GM21825 (cell line): Measurements from ENCODE around the gene NTMT2.
A peak's percentile ranks its signal among the peaks of the same experiment; 100 is the strongest.
"Not testable (repeated sequence)": the region's sequence is repeated elsewhere in the genome, so short reads cannot be mapped to it uniquely, and the experiment has no call there.

Source experiments
- ATAC-seq: cut with Tn5 transposase; IDR thresholded peaks from one replicate; pipeline ENCODE4 v1.9.1; 2021; ENCODE audit warnings: mild to moderate bottlenecking, moderate library complexity; ENCODE audit not compliant: unreplicated experiment

The NTMT2 gene

GRCh38 chr1:170145770-170146676, at the start of gene NTMT2:
Gene NTMT2 (plus strand): TSS chr1:170145959. CDS start chr1:170146108, 149 bp downstream.
- ATAC-seq: no peak

DNA sequence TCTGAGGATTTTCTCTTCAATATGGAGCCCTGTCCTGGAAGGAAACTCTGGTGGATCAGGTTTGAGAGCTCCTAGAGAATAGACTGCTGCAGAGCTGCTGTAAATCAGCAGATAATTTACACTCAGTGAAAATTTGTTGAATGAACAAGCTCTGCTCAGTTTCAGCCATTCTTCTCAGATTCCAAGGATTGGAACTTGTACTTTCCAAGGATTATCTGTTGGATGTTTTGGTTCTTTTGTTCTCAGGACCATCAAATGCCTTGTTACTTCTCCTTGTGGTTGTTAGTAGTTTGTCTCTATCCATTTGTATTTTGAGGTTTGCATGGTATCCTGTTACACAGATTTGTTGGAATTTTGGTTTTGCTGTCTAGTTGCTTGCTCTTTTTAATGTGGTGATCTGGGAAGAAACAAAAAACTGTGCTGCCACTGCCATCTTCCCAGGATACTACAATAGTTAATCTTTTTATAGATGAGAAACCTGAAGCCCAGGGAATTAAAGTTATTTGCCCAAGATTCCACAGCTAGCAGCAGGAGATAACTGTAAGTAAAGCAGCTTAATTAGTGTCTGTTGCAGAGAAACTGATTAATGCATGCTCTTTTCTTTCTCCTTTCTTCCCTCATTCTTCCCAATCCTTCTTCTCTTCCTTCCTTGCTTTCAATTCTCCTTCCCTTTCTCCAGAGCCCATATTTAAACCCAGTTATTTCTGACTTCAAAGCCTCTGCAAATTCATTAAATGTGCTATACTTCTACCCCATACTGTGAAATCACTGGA, 49.6 kb upstream of the NTMT2 start:
- ATAC-seq: no peak

GRCh38 chr1:170096806-170097340, 48.9 kb upstream of the NTMT2 start:
- no peak for ATAC-seq

- ATAC-seq: no peak
These were observed 48.3 kb upstream of the NTMT2 start for GRCh38 chr1:170097449-170097948.

- not testable (repeated sequence) for ATAC-seq
These were observed 32.6 kb upstream of the NTMT2 start for GRCh38 chr1:170113140-170113539.

GRCh38 chr1:170114906-170115305, 30.9 kb upstream of the NTMT2 start:
- ATAC-seq: no peak

- no peak for ATAC-seq
These were observed 23.4 kb upstream of the NTMT2 start for GRCh38 chr1:170122366-170122765.

- no peak for ATAC-seq
These were observed 20.5 kb upstream of the NTMT2 start for GRCh38 chr1:170125269-170125668.

DNA sequence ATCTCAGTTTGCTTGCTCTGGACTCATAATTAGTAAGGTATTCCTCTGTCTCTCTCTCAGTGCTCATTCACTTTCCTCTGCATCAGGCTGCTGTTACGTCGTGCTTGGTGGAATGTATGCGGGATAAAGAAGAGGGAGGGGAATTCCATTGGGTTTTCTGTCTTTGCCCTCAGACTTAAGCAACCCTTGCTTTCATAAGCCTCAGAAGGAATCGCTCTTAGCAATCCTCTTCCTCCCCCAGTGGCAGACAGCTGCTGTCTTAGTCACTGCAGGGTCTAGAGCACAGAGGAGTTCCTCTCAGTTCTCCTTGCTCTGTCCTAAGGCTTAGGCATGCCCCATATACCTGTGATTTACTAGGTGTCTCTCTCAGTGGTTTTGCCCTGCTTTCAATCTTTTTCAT, 19.1 kb upstream of the NTMT2 start:
- ATAC-seq: peak; percentile 98

DNA sequence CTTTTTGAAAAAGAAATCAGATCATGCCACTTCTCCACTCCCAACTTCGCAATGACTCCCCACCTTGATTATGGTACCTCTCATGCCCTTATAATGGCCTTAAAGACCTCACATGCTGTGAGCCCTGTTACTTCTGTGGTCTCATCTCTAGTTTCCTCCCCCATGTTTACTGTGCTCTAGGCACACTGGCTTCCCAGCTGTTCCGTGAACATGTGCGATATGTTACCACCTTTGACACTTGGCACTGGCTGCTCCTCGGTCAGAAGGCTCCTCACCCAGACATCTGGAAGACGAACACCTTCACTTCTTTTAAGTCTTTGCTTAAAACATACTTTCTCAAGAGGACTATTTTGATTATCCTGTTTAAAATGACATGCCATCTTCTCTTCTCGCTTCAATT, 14.3 kb upstream of the NTMT2 start:
- ATAC-seq: no peak

DNA sequence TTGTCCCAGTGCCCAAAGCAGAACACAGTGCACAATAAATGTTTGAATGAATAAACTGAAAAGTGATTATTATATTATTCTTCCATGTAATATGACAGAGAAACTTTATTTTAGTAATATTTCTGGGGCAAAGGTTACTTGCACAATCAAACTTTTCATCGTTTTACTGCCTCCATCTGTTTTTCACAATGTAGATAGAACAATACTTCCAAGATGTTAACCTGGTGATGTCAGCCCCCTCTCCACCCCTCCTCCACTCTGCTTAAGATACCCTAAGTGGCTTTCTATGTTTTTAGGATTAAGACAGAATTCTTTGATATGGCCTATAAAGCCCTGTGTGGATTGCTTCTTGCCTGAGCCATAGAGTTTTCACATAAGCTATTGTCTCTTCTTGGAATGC, 13.8 kb upstream of the NTMT2 start:
- ATAC-seq: no peak

DNA sequence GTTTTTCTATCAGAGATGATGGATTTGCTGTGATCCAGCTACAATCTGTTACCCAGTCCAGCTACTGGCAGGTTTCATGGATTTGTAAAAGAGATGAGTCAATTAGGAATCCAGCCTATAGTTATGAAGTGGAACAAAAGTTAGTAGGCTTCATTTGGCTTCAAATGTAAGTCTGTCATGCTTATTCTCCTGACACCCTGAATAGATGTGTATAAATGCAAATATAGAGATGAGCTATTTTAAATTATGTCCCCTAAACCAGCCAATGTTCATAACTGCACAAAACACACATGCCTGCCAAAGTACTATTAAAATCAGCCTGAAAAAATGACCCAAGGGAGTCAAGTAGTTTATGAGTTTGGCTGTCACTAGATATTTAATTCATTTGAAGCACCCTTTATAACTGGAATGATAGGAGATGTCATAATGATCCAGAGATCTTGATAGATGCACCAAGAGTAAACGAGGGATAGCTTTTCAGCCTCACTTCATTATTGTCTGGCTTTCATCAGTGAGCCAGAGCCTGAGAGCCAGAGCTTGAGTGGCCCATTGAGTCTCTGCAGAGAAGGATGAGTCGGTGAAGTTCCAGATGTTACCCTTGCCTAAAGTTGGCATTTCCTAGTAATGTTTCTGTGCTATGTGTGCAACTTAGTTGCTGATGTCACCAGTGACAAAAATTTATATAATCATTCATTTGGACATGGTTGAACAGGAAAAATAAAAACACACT, 11.8 kb upstream of the NTMT2 start:
- no peak for ATAC-seq

DNA sequence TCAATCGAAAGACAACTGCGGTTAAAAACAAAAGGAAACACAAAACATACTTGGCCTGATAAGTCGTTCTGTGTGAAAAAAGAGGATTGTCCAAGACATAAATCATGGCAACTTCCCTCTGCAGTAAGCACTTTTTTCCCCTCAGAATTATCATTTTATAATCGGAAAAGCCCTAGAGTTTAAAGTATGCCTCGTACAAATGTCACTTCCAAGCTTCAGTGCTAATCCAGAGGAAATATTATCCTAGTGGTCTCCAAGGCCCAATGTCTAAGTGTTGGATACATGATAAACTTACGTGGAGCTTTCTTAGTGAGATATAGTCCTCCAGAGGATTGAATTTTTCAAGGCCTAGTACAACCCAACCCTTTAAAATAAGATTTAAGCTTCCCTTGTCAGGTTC, 11.2 kb upstream of the NTMT2 start:
- ATAC-seq: no peak

- no peak for ATAC-seq
These were observed 5.4 kb upstream of the NTMT2 start for GRCh38 chr1:170140371-170140770.

DNA sequence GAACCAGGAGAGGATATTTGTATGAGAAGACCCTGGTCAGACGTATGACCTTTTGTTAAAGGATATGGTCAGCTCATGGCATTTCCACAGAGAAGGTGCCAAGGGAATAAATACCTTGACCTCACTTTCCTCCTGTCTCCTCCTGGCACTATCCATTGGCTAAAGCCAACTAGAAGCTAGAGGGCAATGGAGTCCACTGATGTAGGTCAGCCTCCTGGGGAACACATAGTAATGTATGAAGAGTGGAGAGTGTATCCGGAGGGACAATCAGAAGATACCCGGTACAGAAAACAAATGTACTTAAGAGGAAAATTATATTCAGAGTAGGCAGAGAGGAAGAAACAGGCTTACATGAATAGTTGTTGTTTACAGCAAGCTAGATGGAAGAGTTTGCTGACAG, 698 bp upstream of the NTMT2 start:
- no peak for ATAC-seq

- no peak for ATAC-seq
These were observed 1.0 kb downstream of the NTMT2 start for GRCh38 chr1:170146720-170147263.

- no peak for ATAC-seq
These were observed 3.5 kb downstream of the NTMT2 start for GRCh38 chr1:170149241-170149640.

DNA sequence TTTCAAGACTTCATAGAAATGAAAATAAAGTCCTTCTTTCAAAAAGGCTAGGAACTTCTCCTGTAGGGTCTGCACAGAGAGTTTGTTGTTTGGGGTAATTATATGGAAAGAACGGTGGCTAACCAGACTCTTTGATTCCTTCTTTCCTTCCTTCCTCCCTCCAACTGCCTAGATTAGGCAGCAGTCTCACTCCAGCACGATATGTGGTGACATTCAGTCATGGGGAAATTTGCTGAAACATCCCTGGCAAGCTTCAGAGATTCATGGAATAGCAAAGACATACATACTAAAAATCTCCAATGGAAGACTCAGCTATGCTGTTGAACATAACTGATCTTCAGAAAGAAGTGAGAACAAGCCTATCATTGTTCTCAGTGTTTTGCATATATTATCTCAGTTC, 4.3 kb downstream of the NTMT2 start:
- ATAC-seq: no peak

DNA sequence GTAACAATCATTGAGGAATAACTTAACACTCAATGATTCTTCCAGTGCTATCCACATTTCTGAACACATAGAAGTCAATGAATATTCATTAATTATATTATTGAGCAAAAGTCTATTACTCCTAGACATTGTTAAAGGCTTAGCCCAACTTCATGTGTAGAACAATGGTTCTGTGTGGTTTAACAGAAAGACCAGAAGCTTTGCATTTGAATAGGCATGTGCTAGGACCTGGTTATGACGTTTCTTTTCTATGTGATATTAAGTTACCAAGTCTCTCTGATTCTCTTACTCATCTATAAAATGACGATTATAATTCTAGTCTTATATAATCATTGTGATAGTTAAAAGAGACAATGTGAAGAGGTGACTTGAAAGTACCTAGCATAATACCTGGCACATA, 5.2 kb downstream of the NTMT2 start:
- ATAC-seq: no peak

- no peak for ATAC-seq
These were observed 7.7 kb downstream of the NTMT2 start for GRCh38 chr1:170153417-170153816.

DNA sequence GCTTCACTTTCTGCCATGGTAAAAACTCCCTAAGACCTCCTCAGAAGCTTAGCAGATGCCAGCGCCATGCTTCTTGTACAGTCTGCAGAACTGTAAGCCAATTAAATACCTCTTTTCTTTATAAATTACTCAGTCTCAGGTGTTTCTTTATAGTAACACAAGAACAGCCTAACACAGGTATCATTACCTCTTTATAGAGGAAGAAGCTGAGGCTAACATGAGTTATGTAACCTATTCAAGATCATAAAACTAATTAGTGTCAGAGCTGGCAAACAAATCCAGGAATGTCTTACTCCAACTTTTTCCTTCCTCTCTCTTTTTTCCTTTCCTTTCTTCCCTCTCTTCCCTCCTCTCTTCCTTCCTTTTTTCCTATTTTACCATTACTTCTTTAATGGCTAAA, 9.3 kb downstream of the NTMT2 start:
- no peak for ATAC-seq
